ENCODE data around the gene DOHH. TPM values are rescaled to one million over a fixed set of nuclear protein-coding genes. Genes with fewer than 3 reads are reported as not detected.

The DOHH gene
- polyA plus RNA-seq, 1 donor (not counting 4 experiments of a cell fraction or from before 2014, with no cell fraction given) = 4.2 TPM

- H3K9ac ChIP-seq (ENCODE audit: control insufficient read depth, extremely low read depth, insufficient read depth, low read length) = no peak overlapping the region
- DNase-seq (ENCODE audit: low read depth, low spot score) = no peak
- H3K36me3 ChIP-seq (ENCODE audit: control insufficient read depth in 2 of 2, extremely low read depth in 1 of 2, insufficient read depth in 2 of 2, low read length in 2 of 2) = peaks cover 9 to 18% of the 10 kb centered on the region in 2 experiments
- no peaks in the 10 kb centered on the region for H3K9me3 ChIP-seq (ENCODE audit: control insufficient read depth, low read depth, low read length)
- peaks cover 6% of the 10 kb centered on the region for H4K20me1 ChIP-seq (ENCODE audit: control insufficient read depth, extremely low read depth, insufficient read depth, low read length)
- no peak overlapping the region for H3K4me3 ChIP-seq (ENCODE audit: control insufficient read depth in 2 of 3, extremely low read depth in 1 of 3, insufficient read depth in 2 of 3, low read depth in 1 of 3, low read length in 3 of 3)
- no peaks in the 10 kb centered on the region for H3K27me3 ChIP-seq (ENCODE audit: control insufficient read depth, extremely low read depth, insufficient read depth, low read length)
- dilution Hi-C loops (cut with MboI; ENCODE audit: extremely low pct_ligation_motif_present, low sequenced_read_pairs) = no loop called here
- H3K27ac ChIP-seq (ENCODE audit: control insufficient read depth, insufficient read depth, low read length) = no peak overlapping the region
- no peak for FAIRE-seq
- H3K4me1 ChIP-seq (ENCODE audit: control insufficient read depth, extremely low read depth, insufficient read depth, low read length) = peaks cover 9% of the 10 kb centered on the region
- no peak overlapping the region for H2AFZ ChIP-seq (ENCODE audit: control insufficient read depth, low read length)
- no peak overlapping the region for H3K4me2 ChIP-seq (ENCODE audit: control insufficient read depth, extremely low read depth, insufficient read depth, low read depth, low read length)
- peaks cover 7% of the 10 kb centered on the region for H3K79me2 ChIP-seq (ENCODE audit: control insufficient read depth, insufficient read depth, low read length)
- H3K9me1 ChIP-seq (ENCODE audit: control insufficient read depth, extremely low read depth, insufficient read depth, low read length) = no peaks in the 10 kb centered on the region
- no peak for TF ChIP-seq CTCF (optimal IDR thresholded peaks at IDR 0.05 in 1 of 3, IDR thresholded peaks at IDR 0.05 in 1 of 3, conservative IDR thresholded peaks at IDR 0.05 in 1 of 3; ENCODE audit: extremely low read depth in 1 of 3, insufficient read depth in 2 of 3, low read length in 3 of 3)
- no peak for TF ChIP-seq EZH2 (IDR thresholded peaks at IDR 0.05; ENCODE audit: low read length)
These were observed 48.1 kb upstream of the DOHH start for GRCh38 chr19:3548606-3549005.

- H3K27ac ChIP-seq (ENCODE audit: control insufficient read depth, insufficient read depth, low read length) = no peak overlapping the region
- dilution Hi-C loops (cut with MboI; ENCODE audit: extremely low pct_ligation_motif_present, low sequenced_read_pairs) = no loop called here
- no peaks in the 10 kb centered on the region for H3K9me1 ChIP-seq (ENCODE audit: control insufficient read depth, extremely low read depth, insufficient read depth, low read length)
- no peak for DNase-seq (ENCODE audit: low read depth, low spot score)
- H3K9me3 ChIP-seq (ENCODE audit: control insufficient read depth, low read depth, low read length) = no peaks in the 10 kb centered on the region
- FAIRE-seq = no peak
- no peak overlapping the region for H3K4me2 ChIP-seq (ENCODE audit: control insufficient read depth, extremely low read depth, insufficient read depth, low read depth, low read length)
- peaks cover 6% of the 10 kb centered on the region for H4K20me1 ChIP-seq (ENCODE audit: control insufficient read depth, extremely low read depth, insufficient read depth, low read length)
- H2AFZ ChIP-seq (ENCODE audit: control insufficient read depth, low read length) = no peak overlapping the region
- no peak overlapping the region for H3K4me3 ChIP-seq (ENCODE audit: control insufficient read depth in 2 of 3, extremely low read depth in 1 of 3, insufficient read depth in 2 of 3, low read depth in 1 of 3, low read length in 3 of 3)
- H3K36me3 ChIP-seq (ENCODE audit: control insufficient read depth in 2 of 2, extremely low read depth in 1 of 2, insufficient read depth in 2 of 2, low read length in 2 of 2) = peaks cover 9 to 21% of the 10 kb centered on the region in 2 experiments
- peaks cover 4% of the 10 kb centered on the region for H3K79me2 ChIP-seq (ENCODE audit: control insufficient read depth, insufficient read depth, low read length)
- H3K27me3 ChIP-seq (ENCODE audit: control insufficient read depth, extremely low read depth, insufficient read depth, low read length) = no peaks in the 10 kb centered on the region
- TF ChIP-seq CTCF (optimal IDR thresholded peaks at IDR 0.05 in 1 of 3, IDR thresholded peaks at IDR 0.05 in 1 of 3, conservative IDR thresholded peaks at IDR 0.05 in 1 of 3; ENCODE audit: extremely low read depth in 1 of 3, insufficient read depth in 2 of 3, low read length in 3 of 3) (no peak), EZH2 (IDR thresholded peaks at IDR 0.05; ENCODE audit: low read length) (no peak)
- H3K9ac ChIP-seq (ENCODE audit: control insufficient read depth, extremely low read depth, insufficient read depth, low read length) = no peak overlapping the region
- H3K4me1 ChIP-seq (ENCODE audit: control insufficient read depth, extremely low read depth, insufficient read depth, low read length) = peaks cover 9% of the 10 kb centered on the region
These were observed 47.4 kb upstream of the DOHH start for GRCh38 chr19:3547767-3548282.

All from keratinocyte (primary cell).